MM.1S (cell line): Measurements from ENCODE around the gene ZNF765.
"Not testable (repeated sequence)": the region's sequence is repeated elsewhere in the genome, so short reads cannot be mapped to it uniquely, and the experiment has no call there.

Experiments used
- DNase-seq: peaks from one replicate; pipeline ENCODE4 v3.0.0-alpha.2; 2015
- H2AFZ ChIP-seq: fragments of 300-600 bp; sonication (generic); 2 replicates; pipeline ENCODE4 v1.6.0; 2016; ENCODE audit warnings: antibody characterized with exemption, low read length
- H3F3A ChIP-seq: fragments of 300-600 bp; sonication (generic); 2 replicates; pipeline ENCODE4 v1.6.1; 2016; ENCODE audit warnings: mild to moderate bottlenecking, antibody characterized with exemption, low read length, moderate library complexity, mixed read lengths; ENCODE audit not compliant: insufficient read depth
- H3K27ac ChIP-seq: fragments of 300-600 bp; sonication (generic); 2 replicates; pipeline ENCODE4 v1.5.1; 2016; ENCODE audit warnings: mild to moderate bottlenecking, low read length
- H3K27me3 ChIP-seq: fragments of 300-600 bp; sonication (generic); replicated peaks from 2 replicates; pipeline ENCODE4 v1.6.0; 2016; ENCODE audit warnings: low read length; ENCODE audit not compliant: insufficient read depth
- H3K36me3 ChIP-seq: fragments of 300-600 bp; sonication (generic); replicated peaks from 2 replicates; pipeline ENCODE4 v1.6.1; 2016; ENCODE audit warnings: mild to moderate bottlenecking, low read length, mixed read lengths; ENCODE audit not compliant: insufficient read depth
- H3K4me1 ChIP-seq: fragments of 300-600 bp; sonication (generic); 2 replicates; pipeline ENCODE4 v1.6.1; 2016; ENCODE audit warnings: low read length, mixed read lengths
- H3K4me2 ChIP-seq: fragments of 300-600 bp; sonication (generic); 2 replicates; pipeline ENCODE4 v1.6.0; 2016; ENCODE audit warnings: low read depth, low read length
- H3K4me3 ChIP-seq: fragments of 300-600 bp; sonication (generic); 2 replicates; pipeline ENCODE4 v1.5.1; 2016; ENCODE audit warnings: low read length, mixed read lengths
- H3K79me2 ChIP-seq: fragments of 300-600 bp; sonication (generic); 2 replicates; pipeline ENCODE4 v1.6.1; 2016; ENCODE audit warnings: mixed run types, low read length, mixed read lengths
- H3K9ac ChIP-seq: fragments of 300-600 bp; sonication (generic); 2 replicates; pipeline ENCODE4 v1.6.1; 2016; ENCODE audit warnings: low read length, mixed read lengths
- H3K9me2 ChIP-seq: fragments of 300-600 bp; sonication (generic); replicated peaks from 2 replicates; pipeline ENCODE4 v1.6.1; 2016; ENCODE audit warnings: mild to moderate bottlenecking, low read length, mixed read lengths; ENCODE audit not compliant: insufficient read depth
- H3K9me3 ChIP-seq: fragments of 300-600 bp; sonication (generic); replicated peaks from 2 replicates; pipeline ENCODE4 v1.6.1; 2016; ENCODE audit warnings: mild to moderate bottlenecking, low read length, mixed read lengths; ENCODE audit not compliant: insufficient read depth
- H4K20me1 ChIP-seq: fragments of 300-600 bp; sonication (generic); 2 replicates; pipeline ENCODE4 v1.6.1; 2016; ENCODE audit warnings: mild to moderate bottlenecking, low read length, moderate library complexity, mixed read lengths; ENCODE audit not compliant: insufficient read depth
- CTCF ChIP-seq: fragments of 300-600 bp; sonication (generic); IDR thresholded peaks from 2 replicates; pipeline ENCODE4 v1.5.1; 2016; ENCODE audit warnings: antibody characterized with exemption, low read length, mixed read lengths
- EZH2 ChIP-seq: fragments of 300-600 bp; sonication (generic); optimal IDR thresholded peaks from 2 replicates; pipeline ENCODE3; 2017; ENCODE audit warnings: low read depth, mild to moderate bottlenecking, antibody characterized with exemption, low read length, mixed read lengths
- EZH2phosphoT487 ChIP-seq: fragments of 300-600 bp; sonication (generic); IDR thresholded peaks from 2 replicates; pipeline ENCODE4 v1.6.1; 2018; ENCODE audit warnings: antibody characterized with exemption, low read length

The ZNF765 gene

GRCh38 chr19:53463263-53463662, 68.3 kb downstream of the ZNF765 start:
- Histone ChIP-seq H3K36me3 (no peaks in the 10 kb centered on the region), H3K27me3 (no peaks in the 10 kb centered on the region), H4K20me1 (no peaks in the 10 kb centered on the region), H3K27ac (no peak overlapping the region), H3K4me2 (no peak overlapping the region), H3K4me1 (no peaks in the 10 kb centered on the region), H3F3A (no peaks in the 10 kb centered on the region), H3K9me2 (no peaks in the 10 kb centered on the region), H3K9ac (no peak overlapping the region), H3K9me3 (no peaks in the 10 kb centered on the region), H3K4me3 (no peak overlapping the region), H2AFZ (no peak overlapping the region), H3K79me2 (no peaks in the 10 kb centered on the region)
- DNase-seq: no peak
- TF ChIP-seq EZH2 (no peak), CTCF (no peak), EZH2phosphoT487 (no peak)

GRCh38 chr19:53466726-53467484, 72.0 kb downstream of the ZNF765 start:
- no peaks in the 10 kb centered on the region for H3K9me3 ChIP-seq
- no peaks in the 10 kb centered on the region for H3F3A ChIP-seq
- no peaks in the 10 kb centered on the region for H3K27me3 ChIP-seq
- no peak overlapping the region for H2AFZ ChIP-seq
- no peak overlapping the region for H3K4me3 ChIP-seq
- no peak overlapping the region for H3K9ac ChIP-seq
- no peak overlapping the region for H3K4me2 ChIP-seq
- TF ChIP-seq CTCF (no peak), EZH2phosphoT487 (no peak), EZH2 (no peak)
- DNase-seq: no peak
- H3K79me2 ChIP-seq: no peaks in the 10 kb centered on the region
- H3K36me3 ChIP-seq: no peaks in the 10 kb centered on the region
- no peaks in the 10 kb centered on the region for H4K20me1 ChIP-seq
- H3K9me2 ChIP-seq: no peaks in the 10 kb centered on the region
- no peak overlapping the region for H3K27ac ChIP-seq
- no peaks in the 10 kb centered on the region for H3K4me1 ChIP-seq

GRCh38 chr19:53467485-53468262, 72.7 kb downstream of the ZNF765 start, which contains the start of gene ZNF813:
ZNF813 (plus strand) TSS chr19:53467733; CDS start chr19:53483823, 16,090 bp downstream.
- no peaks in the 10 kb centered on the region for H3K4me1 ChIP-seq
- no peak within 1 kb of the TSS for H3K9ac ChIP-seq
- H3K9me3 ChIP-seq: no peaks in the 10 kb centered on the region
- no peak within 1 kb of the TSS for H3K4me2 ChIP-seq
- no peak within 1 kb of the TSS for H3K4me3 ChIP-seq
- H3K9me2 ChIP-seq: no peaks in the 10 kb centered on the region
- no peak for TF ChIP-seq EZH2phosphoT487
- TF ChIP-seq EZH2: no peak
- TF ChIP-seq CTCF: no peak
- no peaks in the 10 kb centered on the region for H3F3A ChIP-seq
- no peaks in the 10 kb centered on the region for H3K27me3 ChIP-seq
- no peaks in the 10 kb centered on the region for H4K20me1 ChIP-seq
- H2AFZ ChIP-seq: no peak within 1 kb of the TSS
- no peaks in the 10 kb centered on the region for H3K36me3 ChIP-seq
- H3K79me2 ChIP-seq: no peaks in the 10 kb centered on the region
- H3K27ac ChIP-seq: no peak within 1 kb of the TSS
- DNase-seq: peak; percentile 16

- H3K9me2 ChIP-seq, H3K36me3 ChIP-seq, H3F3A ChIP-seq, H3K27ac ChIP-seq, H2AFZ ChIP-seq, H3K4me2 ChIP-seq, H3K79me2 ChIP-seq, H3K9ac ChIP-seq, H3K4me1 ChIP-seq, H3K4me3 ChIP-seq, H3K9me3 ChIP-seq, DNase-seq, H3K27me3 ChIP-seq, H4K20me1 ChIP-seq: not testable (repeated sequence)
Measured at GRCh38 chr19:53468628-53469027, 73.7 kb downstream of the ZNF765 start.
